GM11168 (cell line): Measurements from ENCODE around the gene SMAD7.

Source experiments
- in situ Hi-C: fragments of 300-500 bp; cut with MboI; formaldehyde crosslinking; loops from one replicate; pipeline ENCODE4 v1.12.0; 2022; ENCODE audit warnings: low sequenced_read_pairs; ENCODE audit not compliant: unreplicated experiment

The SMAD7 gene

DNA sequence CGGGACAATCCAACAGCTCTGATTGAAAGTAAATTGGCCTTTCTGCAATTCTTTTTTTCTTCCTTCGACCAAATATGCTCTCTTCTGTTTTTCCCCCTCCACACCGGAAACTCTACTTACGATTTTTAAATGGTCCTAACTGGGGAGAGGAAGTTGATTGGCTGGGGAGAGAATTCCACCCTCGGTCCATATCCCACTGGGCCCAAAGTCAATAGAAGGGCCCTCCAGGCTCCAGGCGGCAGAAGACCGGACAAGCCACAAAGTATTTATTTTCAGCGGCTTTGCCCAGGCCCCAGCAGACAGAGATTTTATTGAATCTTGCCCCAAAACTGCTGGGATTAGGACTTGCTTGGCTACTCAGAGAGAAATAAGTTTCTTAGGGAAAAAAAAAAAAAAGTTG lies 37.1 kb upstream of the SMAD7 start:
- in situ Hi-C loops = no loop called here

GRCh38 chr18:48986851-48987761 lies 36.3 kb upstream of the SMAD7 start:
- in situ Hi-C loops = no loop called here

DNA sequence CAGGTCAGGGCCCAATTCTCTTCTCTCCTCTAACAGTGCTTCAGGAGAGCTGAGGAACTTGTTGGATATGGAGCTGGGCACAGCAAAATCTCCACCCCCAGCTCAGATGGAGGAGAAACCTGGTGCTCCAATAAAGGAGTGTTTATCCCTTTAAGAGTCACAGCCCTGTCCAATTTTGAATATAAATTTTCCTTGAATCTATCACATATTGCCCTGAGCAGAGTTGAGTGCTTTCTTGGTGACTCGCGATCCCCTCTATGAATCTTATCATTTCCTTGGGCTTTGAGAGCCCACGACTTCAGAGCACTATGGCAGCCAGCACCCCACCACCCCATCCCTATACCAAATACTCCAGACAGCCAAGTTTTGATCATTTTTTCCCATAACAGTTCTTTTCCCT lies 34.4 kb upstream of the SMAD7 start:
- in situ Hi-C loops = no loop called here

DNA sequence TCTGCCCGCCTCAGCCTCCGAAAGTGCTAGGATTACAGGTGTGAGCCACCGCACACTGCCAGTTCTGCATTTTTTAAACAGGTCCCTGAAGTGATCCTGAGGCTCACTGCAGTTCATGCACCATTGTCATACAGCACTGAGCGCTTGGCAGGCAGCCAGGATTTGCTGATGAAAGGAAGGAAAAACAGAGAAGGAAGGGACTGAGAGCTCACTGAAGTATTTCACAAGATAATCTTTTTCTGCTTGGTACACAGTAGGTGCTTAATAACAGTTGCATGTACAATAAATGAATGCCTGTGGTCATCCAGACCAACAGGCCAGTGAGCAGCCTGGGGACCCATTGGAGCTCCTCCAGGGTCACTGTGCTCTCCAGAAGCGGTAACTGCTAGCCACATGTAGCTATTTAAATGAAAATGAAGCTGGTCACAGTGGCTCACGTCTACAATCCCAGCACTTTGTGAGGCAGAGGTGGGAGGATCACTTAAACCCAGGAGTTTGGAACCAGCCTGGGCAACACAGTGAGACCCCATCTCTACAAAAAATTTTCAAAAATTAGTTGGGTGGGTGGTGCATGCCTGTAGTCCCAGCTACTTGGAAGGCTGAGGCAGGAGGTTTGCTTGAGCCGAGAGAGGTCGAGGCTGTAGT lies 33.1 kb upstream of the SMAD7 start:
- in situ Hi-C loops = no loop called here

GRCh38 chr18:48982266-48982665 lies 31.5 kb upstream of the SMAD7 start:
- in situ Hi-C loops = no loop called here

- in situ Hi-C loops = no loop called here
These were observed 29.5 kb upstream of the SMAD7 start for GRCh38 chr18:48979944-48980890.

DNA sequence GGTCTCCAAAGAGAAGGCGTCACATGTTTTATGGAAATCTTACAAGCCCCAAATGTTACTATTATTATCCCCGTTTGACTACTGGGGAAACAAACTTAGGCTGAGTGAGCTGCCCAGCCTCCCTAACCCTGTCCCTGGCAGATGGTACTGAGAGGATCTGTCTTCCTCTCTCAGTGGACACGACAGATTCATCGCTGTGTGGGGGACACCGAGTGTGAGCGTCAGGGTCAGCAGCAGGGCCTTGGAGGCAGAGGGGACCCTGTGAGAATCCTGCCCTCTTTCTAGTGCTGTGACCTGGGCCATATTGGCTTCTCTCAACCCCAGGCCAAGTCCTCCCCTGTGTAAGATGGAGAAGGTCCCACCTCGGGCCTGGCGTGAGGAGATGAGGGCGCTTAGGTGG lies 27.1 kb upstream of the SMAD7 start:
- in situ Hi-C loops = no loop called here

- in situ Hi-C loops = no loop called here
These were observed 25.3 kb upstream of the SMAD7 start for GRCh38 chr18:48975817-48976649.

DNA sequence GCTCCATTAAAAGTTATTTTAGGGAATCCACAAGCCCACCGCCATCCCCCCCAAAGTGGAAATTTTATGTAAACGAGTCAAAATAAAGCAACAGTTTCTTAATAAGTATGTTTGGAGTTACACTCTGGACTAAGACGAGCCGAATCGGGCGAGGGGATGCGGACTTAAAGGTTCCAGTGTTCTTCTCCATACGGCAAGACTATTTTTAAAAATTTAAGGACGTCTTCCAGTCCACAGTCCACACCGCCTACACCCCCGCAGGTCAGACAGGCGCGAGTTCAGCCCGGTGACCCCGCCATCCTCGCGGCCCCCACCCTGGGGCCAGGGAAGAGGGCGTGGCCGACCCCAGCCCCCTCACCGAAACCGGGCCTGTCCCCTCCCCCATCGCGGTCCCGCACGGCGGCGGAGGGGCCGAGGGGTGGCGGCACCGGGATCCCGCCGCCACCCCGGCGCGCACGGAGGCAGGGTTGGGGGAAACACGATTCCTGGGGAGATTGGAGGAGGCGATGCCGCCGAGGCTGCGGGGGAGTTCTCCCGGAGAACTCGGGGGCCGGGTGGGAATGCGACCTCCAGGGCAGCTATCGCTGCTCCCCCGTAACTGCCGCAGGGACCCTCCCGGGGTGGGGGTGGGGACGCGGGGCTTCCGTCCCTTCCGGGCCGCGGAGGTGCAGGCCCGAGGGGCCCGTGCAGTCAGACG lies 24.5 kb upstream of the SMAD7 start:
- in situ Hi-C loops = no loop called here

DNA sequence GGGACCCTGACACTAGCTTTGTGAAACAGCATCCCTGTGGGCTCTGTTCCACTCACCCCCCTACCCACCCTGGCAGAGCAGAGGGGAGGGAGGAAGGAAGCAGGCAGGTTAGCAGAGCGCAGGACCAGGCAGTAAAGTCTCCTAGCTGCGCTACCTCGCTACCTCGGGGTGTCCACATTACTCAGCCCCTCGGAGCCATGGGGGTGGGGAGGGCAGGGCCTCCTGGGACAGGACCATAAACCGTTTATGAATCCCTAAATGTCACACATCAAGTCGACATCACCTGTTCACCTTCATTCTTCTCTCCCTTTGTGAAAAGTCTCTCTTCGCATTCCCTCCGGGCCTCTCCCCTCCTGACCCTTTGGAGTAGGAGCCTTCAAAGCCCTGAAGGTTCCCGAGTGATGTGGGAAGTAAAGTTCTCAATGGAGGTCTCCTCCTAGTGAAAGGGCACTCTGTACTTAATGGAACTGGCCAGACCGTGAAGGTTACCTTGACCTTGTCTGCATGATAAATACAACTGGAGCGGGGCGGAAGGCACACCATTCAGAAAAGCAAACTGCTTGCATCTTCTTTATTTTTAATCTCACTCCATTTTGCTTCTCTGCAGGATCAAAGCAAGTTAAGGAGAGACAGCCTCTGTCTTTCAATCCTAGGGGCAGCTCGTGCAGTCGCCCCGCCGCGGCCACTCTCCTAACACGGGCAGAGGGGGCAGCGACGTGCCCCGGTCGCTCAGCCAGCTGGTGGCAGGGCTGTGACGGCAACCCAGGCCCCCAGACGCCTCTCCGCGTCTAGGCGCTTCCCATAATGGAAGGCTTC lies 23.7 kb upstream of the SMAD7 start:
- in situ Hi-C loops = no loop called here

GRCh38 chr18:48973731-48974130 lies 23.0 kb upstream of the SMAD7 start:
- in situ Hi-C loops = no loop called here

DNA sequence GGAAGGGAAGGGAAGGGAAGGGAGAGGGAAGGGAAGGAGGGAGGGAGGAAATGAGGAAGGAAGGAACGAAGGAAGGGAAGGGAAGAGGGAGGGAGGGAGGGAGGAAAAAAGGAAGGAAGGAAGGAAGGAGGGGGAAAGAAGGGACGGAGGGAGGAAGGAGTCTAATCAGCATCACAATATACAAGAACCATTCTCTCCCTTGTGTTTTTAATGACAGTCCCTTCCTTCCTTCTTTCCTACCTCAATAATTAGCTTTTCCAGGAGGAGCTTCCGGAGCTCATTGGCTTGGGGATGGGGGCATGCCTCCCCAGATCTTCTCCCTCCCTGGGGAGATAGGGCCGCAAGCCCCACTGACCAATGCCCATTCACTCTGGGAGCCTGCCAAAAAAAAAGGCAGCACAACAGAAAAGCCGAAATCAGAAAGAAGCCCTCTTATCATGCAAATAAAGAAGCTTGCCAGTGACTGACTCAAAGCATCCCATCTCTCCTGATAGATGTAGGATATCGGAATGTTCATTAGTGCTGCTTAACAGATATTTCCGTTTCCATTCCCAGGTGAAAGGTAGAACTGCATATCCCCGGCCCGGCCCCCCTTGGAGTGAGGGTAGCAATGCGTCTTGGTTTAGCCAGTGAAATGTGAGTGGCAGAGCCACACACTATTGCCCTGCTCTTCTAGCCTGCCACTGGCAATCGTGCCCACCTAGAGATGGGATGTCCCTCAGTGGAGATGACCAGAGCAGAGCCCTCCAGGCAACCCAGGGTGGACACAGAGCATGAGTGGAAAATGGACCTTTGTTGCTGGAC lies 17.8 kb upstream of the SMAD7 start:
- in situ Hi-C loops = no loop called here

DNA sequence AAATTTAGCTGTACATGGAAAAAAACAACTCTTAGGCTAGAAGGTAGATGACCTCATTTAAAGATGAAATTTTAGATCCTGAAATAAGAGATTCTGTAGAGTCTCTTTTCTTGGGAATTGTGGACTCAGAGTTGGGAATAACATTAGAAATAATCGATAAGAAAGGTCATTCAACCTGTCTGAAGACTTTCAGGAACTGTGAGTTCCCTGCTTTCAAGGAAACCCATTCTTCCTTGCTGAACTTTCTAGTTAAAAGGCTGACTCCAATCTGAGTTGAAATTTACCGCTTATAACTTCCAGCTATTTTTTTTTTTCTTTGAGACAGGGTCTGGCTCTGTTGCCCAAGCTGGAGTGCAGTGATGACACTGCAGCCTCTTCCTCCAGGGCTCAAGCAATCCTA lies 16.8 kb upstream of the SMAD7 start:
- in situ Hi-C loops = no loop called here

DNA sequence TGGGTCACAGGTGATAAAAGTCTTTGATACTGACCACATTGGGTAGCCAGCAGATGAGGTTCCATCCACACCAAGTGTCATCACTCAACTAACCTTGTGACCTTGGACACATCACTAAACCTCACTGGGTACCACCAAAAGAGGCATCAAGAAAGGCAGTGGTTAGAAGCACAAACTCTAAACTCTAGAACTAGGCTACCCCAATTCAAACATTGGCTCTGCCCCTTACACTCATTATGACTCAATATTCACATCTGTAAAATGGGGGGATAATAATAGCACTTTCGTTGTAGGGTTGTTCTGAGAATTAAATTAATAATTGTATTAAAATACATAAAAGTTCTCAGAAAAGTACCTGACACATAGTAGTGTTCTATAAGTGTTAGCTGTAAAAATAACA lies 15.8 kb upstream of the SMAD7 start:
- in situ Hi-C loops = no loop called here

DNA sequence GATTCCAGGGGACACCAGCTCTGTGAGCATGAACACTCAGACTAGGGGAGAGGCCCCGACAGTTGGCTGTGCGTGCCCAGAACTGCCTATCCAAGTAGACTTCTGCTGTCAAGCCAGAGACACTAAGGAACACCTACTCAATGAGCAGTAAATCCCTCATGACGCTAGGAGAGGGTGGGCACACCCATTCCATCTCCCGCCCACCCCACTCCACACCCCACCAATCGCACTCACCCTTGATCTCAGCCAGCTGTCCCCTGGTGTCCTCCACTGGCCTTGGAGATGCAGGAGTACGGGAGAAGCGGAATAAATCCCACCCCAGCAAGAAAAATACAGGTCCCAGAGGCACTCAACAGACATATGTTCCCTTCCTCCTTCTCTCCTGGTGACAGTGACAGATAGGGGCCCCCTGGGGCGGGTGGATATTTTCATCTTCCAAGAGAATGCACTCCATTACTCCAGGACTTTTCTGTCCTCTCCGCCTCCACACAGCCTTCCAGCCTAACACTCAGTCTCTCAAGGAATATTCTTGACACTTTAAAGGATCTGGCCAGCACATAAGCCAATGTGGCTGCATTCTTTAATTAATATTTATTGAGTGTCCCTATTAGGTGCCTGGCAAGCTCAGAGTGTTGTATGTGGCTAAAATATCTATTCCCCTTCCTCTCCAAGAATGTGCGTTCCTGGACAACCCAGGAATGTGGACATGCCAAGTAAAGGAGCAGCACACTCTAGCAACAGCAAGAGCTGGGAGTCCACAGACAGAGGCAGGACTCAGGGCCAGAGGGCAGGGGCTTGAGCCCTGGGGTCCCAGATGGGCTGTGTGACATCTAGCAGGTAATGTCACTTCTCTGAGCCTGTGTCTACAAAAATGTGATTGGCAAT lies 13.1 kb upstream of the SMAD7 start:
- in situ Hi-C loops = no loop called here

GRCh38 chr18:48962994-48963561 lies 12.3 kb upstream of the SMAD7 start:
- in situ Hi-C loops = no loop called here
